ENCODE data around the gene CXCL8. TPM values are rescaled to one million over a fixed set of nuclear protein-coding genes. Genes with fewer than 3 reads are reported as not detected.

Gene CXCL8
- polyA plus RNA-seq, 1 donor from 2014 or later: not detected

DNA sequence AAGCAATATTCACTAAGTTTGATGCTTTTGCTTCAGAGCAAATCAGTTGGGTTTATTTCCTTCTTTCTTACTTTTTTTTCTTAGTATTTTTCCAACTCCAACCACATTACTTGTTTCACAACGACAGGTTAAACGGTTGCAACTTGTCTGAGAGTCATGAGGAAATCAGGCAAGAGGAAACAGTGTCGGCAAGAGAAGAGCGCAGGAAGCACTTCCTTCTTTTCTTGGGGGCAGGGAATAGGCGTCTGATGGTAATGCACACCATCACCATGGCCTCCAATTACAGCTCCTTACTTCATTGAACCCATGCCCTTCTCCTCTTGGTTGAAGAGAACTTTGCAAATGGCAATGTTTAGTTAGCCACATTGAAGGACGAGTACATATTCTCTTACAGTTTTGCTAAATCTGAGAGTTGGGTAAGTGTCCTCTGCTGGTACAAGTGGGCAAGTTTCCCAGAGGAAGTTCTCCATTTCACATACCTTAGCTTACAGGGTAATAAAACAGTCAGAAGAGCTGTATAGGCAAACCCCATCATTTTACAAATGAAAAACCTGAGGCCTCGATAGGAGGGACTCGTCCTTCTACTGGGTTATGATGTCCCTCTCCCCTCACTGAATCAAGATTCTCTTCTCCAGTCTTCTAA, 8.3 kb upstream of the CXCL8 start:
- H3K27me3 ChIP-seq (ENCODE audit: insufficient read depth, low read depth, low read length): no peaks in the 10 kb centered on the region
- TF ChIP-seq, protein P1, sequence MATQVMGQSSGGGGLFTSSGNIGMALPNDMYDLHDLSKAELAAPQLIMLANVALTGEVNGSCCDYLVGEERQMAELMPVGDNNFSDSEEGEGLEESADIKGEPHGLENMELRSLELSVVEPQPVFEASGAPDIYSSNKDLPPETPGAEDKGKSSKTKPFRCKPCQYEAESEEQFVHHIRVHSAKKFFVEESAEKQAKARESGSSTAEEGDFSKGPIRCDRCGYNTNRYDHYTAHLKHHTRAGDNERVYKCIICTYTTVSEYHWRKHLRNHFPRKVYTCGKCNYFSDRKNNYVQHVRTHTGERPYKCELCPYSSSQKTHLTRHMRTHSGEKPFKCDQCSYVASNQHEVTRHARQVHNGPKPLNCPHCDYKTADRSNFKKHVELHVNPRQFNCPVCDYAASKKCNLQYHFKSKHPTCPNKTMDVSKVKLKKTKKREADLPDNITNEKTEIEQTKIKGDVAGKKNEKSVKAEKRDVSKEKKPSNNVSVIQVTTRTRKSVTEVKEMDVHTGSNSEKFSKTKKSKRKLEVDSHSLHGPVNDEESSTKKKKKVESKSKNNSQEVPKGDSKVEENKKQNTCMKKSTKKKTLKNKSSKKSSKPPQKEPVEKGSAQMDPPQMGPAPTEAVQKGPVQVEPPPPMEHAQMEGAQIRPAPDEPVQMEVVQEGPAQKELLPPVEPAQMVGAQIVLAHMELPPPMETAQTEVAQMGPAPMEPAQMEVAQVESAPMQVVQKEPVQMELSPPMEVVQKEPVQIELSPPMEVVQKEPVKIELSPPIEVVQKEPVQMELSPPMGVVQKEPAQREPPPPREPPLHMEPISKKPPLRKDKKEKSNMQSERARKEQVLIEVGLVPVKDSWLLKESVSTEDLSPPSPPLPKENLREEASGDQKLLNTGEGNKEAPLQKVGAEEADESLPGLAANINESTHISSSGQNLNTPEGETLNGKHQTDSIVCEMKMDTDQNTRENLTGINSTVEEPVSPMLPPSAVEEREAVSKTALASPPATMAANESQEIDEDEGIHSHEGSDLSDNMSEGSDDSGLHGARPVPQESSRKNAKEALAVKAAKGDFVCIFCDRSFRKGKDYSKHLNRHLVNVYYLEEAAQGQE (IDR thresholded peaks at IDR 0.05; ENCODE audit: borderline replicate concordance): no peak
- TF ChIP-seq EZH2 (IDR thresholded peaks at IDR 0.05; ENCODE audit: borderline replicate concordance, insufficient read depth, low read length, poor library complexity, severe bottlenecking): no peak
- TF ChIP-seq POLR2AphosphoS5 (IDR thresholded peaks at IDR 0.05): no peak
- TF ChIP-seq RAD21 (conservative IDR thresholded peaks at IDR 0.05): no peak
- TF ChIP-seq SMC3 (conservative IDR thresholded peaks at IDR 0.05; ENCODE audit: poor library complexity): no peak
- no peak for TF ChIP-seq EP300 (conservative IDR thresholded peaks at IDR 0.05; ENCODE audit: poor library complexity, severe bottlenecking)
- TF ChIP-seq, protein P2, sequence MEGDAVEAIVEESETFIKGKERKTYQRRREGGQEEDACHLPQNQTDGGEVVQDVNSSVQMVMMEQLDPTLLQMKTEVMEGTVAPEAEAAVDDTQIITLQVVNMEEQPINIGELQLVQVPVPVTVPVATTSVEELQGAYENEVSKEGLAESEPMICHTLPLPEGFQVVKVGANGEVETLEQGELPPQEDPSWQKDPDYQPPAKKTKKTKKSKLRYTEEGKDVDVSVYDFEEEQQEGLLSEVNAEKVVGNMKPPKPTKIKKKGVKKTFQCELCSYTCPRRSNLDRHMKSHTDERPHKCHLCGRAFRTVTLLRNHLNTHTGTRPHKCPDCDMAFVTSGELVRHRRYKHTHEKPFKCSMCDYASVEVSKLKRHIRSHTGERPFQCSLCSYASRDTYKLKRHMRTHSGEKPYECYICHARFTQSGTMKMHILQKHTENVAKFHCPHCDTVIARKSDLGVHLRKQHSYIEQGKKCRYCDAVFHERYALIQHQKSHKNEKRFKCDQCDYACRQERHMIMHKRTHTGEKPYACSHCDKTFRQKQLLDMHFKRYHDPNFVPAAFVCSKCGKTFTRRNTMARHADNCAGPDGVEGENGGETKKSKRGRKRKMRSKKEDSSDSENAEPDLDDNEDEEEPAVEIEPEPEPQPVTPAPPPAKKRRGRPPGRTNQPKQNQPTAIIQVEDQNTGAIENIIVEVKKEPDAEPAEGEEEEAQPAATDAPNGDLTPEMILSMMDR (IDR thresholded peaks at IDR 0.05; ENCODE audit: poor library complexity, severe bottlenecking): no peak
- no peak for TF ChIP-seq TAF1 (IDR thresholded peaks at IDR 0.05; ENCODE audit: low read depth)
- TF ChIP-seq MXI1 (conservative IDR thresholded peaks at IDR 0.05; ENCODE audit: poor library complexity, severe bottlenecking): no peak
- no peaks in the 10 kb centered on the region for H3F3A ChIP-seq (ENCODE audit: insufficient read depth, low read length, poor library complexity, severe bottlenecking)
- H3K9me3 ChIP-seq (ENCODE audit: low read length): no peaks in the 10 kb centered on the region
- no peak overlapping the region for H2AFZ ChIP-seq (ENCODE audit: low read depth, low read length)
- H4K20me1 ChIP-seq (ENCODE audit: insufficient read depth): no peaks in the 10 kb centered on the region
- no peaks in the 10 kb centered on the region for H3K79me2 ChIP-seq (replicated peaks; ENCODE audit: insufficient read depth, low read length)
- H3K36me3 ChIP-seq (ENCODE audit: insufficient read depth, low read length): no peaks in the 10 kb centered on the region
- H3K9me2 ChIP-seq (ENCODE audit: insufficient read depth, low read length): no peaks in the 10 kb centered on the region
- no peak overlapping the region for H3K9ac ChIP-seq (ENCODE audit: low read length)
- H3K4me3 ChIP-seq (ENCODE audit: low read length): no peak overlapping the region
- H3K4me2 ChIP-seq (ENCODE audit: low read length): no peak overlapping the region
- H3K27ac ChIP-seq (ENCODE audit: low read length): no peak overlapping the region

DNA sequence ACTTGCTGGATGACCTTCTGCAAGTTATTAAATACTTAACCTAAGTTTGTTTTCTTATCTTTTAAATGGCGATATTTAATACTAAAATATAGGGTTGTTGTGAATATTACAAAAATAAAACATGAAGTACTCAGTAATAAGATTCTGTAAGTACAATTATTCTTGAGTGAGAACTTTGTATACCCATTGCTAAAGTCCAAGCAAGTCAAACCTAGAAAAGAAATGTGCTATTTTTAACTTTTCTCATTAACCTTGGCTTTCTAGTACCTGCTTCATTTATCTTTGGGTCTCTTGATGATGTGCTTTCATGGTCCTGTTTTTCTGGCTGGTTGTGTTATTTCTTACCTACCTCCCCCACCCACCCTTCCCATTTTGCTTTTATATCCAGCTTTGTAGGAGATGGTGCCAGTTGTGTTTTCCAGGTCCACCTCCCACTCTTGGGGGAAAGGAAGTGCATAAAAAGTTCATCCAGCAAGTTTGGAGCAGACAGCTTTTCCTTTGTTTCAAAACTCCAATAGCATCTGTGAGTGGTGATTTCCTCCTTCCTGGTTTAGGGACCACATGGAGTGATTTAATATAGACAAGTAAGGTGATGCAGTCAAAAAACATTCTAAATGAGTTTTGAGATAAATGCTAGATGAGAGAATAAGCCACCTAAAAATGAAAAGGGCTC, 7.5 kb upstream of the CXCL8 start:
- Histone ChIP-seq H3K4me2 (ENCODE audit: low read length) (no peak overlapping the region), H3K36me3 (ENCODE audit: insufficient read depth, low read length) (no peaks in the 10 kb centered on the region), H3K9ac (ENCODE audit: low read length) (no peak overlapping the region), H2AFZ (ENCODE audit: low read depth, low read length) (no peak overlapping the region), H3K79me2 (replicated peaks; ENCODE audit: insufficient read depth, low read length) (no peaks in the 10 kb centered on the region), H3K9me3 (ENCODE audit: low read length) (no peaks in the 10 kb centered on the region), H3K9me2 (ENCODE audit: insufficient read depth, low read length) (no peaks in the 10 kb centered on the region), H3F3A (ENCODE audit: insufficient read depth, low read length, poor library complexity, severe bottlenecking) (no peaks in the 10 kb centered on the region), H4K20me1 (ENCODE audit: insufficient read depth) (no peaks in the 10 kb centered on the region), H3K27ac (ENCODE audit: low read length) (no peak overlapping the region), H3K27me3 (ENCODE audit: insufficient read depth, low read depth, low read length) (no peaks in the 10 kb centered on the region), H3K4me3 (ENCODE audit: low read length) (no peak overlapping the region)
- TF ChIP-seq TAF1 (IDR thresholded peaks at IDR 0.05; ENCODE audit: low read depth) (no peak), RAD21 (conservative IDR thresholded peaks at IDR 0.05) (no peak), MXI1 (conservative IDR thresholded peaks at IDR 0.05; ENCODE audit: poor library complexity, severe bottlenecking) (no peak), SMC3 (conservative IDR thresholded peaks at IDR 0.05; ENCODE audit: poor library complexity) (no peak), EP300 (conservative IDR thresholded peaks at IDR 0.05; ENCODE audit: poor library complexity, severe bottlenecking) (no peak), POLR2AphosphoS5 (IDR thresholded peaks at IDR 0.05) (no peak)
- TF ChIP-seq, protein P2 (IDR thresholded peaks at IDR 0.05; ENCODE audit: poor library complexity, severe bottlenecking): no peak

Data from neural cell (in vitro differentiated cells).